HG02943 (cell line): ENCODE measurements around the gene LINC00632.

Experiments used
- ATAC-seq: cut with Tn5 transposase; IDR thresholded peaks from one replicate; pipeline ENCODE4 v1.9.1; 2021; ENCODE audit warnings: mild to moderate bottlenecking, low read depth, moderate library complexity; ENCODE audit not compliant: unreplicated experiment

The LINC00632 gene

DNA sequence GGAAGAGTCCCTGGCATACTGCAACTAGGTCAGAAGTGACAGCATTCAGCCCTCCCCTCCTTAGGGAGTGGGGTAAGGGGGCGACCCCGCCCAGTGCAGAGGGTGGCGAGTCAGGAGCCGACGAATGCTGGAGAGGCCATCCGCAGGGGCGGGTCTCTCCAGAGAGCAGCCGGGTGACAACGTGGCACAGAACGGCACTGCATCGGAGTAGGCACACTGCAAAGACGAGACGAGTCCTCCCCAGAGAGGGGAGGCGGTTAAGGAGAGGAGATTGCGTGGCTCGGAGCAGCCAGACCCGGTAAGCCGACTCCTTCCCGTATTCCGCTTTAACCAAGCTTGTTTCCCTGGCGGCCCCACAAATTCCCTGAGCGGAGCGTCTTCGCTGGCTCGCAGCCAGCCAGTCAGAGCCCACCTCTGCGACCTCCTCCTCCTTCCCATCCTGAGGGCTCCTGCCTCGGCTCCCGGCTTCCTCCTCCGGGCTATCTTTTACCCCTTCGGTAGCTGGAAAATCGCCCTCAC, 54.9 kb downstream of the LINC00632 start:
- no peak for ATAC-seq

DNA sequence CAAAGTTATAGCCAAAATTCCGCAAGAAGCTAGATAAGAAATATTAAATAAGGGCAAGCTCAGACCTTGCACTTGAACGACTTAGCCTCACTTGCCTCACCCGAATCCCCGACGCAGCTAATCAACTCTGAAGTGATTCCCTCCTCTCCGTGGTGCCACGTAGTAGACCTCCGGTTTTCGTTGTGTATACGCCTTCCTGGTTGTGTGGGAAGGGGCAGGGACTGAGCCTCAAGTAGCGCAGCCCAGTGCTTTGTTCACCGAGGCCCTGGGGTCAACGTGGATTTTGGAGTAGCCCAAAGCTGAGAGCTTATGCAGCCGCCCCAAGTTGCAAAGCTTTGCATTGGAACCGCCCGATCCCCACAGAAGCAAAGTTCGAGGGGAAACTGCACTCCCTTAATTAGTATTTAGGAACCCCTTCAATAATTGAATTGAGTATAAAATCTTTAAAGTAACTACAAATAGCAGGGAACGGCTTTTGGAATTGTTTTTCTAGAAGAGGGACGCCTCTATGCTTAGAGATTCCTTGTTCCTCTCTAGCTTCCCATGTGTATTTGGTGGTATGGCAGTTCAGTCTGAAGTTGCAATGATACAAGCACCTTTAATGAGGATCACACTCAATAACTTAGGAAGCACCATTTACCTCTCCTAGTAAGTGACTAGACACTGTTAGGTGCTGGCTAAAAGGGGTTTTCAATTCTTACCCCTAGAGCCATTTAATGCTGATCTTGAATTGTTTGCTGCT, 55.7 kb downstream of the LINC00632 start:
- ATAC-seq = no peak

DNA sequence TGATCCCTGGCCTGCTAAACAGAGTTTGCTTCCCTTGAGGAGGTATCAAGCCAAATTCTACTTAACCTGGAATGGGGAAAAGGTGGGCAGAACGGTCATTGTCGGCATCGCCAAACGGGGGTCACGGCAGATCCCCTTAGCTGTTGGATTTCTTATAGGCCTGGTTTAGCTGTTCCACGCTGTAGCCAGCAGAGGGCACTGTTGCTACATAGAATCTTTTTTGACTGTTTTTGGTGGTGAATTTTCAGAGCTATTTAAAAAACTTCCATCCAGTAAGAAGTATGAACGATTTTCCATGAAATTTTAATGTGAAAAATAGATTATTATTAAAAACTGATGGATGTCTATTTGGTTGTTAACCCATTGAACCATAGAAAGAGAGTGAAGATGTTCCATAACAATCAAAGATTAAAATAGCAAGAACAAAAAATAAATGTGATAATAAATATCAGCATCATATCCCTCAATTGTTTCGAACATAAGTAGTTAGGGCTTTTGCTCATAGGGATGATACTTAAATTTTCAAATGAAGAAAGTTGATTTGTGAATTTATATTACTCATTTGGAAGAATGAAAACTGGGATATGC, 56.6 kb downstream of the LINC00632 start:
- no peak for ATAC-seq

DNA sequence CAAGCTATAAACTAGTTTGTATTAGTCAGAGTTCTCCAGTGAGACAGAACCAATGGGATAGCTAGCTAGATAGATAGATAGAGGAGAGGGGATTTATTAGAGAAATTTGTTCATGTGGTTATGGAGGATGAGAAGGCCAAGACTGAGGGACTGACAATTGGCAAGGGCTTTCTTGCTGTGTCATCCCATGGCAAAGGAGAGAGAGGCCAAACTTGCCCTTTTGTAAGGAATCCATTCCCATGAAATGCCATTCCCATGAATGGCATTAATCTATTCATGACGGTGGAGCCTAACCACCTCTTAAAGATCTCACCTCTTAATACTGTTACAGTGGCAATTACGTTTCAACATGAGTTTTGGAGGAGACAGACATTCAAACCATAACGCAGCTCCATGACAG, 58.1 kb downstream of the LINC00632 start:
- ATAC-seq = no peak

DNA sequence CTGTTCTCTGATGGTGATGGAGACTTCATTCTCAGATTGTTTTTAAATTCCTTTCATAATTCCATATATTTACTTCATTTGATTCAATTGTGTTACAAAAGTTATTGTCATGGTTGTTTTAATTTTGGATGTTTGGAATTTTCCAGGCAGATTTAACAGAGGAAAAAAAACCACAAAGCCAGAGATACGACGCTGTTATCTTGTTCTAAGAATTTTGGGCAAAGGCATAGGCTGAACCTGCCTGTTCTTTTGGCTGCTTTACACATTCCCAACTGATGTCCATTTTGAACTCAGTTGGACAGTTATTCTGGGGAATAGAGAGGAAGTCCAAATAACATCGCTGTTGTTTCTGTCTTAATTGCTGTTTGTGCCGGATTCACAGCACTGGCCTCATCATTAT, 65.7 kb downstream of the LINC00632 start:
- no peak for ATAC-seq

DNA sequence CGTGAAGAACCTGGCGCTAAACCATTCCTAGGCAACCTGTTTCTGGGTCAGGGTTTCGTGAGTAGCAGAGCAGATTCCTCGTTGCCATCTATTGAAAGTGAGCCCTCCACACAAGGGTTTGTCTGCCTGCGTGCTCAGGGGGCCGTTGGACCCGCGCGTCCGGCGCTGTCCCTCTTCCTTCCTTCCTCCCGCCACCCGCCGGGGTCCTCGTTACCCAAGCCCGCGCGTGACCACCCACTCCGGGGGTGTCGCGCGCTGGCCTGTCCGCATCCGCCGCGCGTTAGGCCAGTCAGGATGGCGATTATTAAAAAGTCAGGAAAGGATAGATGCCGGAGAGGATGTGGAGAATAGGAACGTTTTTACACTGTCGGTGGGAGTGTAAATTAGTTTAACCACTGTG, 66.8 kb downstream of the LINC00632 start:
- ATAC-seq = no peak

DNA sequence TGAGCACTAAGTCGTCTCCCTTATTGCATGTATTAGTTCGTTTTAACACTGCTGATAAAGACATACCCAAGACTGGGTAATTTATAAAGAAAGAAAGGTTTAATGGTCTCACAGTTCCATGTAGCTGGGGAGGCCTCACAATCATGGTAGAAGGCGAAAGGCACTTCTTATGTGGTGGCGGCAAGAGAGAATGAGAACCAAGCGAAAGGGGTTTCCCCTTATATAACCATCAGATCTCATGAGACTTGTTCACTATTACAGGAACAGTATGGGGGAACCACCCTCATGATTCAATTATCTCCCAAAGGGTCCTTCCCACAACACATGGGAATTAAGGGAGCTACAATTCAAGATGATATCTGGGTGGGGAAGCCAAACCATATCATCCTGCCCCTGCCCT, 85.1 kb downstream of the LINC00632 start:
- no peak for ATAC-seq

DNA sequence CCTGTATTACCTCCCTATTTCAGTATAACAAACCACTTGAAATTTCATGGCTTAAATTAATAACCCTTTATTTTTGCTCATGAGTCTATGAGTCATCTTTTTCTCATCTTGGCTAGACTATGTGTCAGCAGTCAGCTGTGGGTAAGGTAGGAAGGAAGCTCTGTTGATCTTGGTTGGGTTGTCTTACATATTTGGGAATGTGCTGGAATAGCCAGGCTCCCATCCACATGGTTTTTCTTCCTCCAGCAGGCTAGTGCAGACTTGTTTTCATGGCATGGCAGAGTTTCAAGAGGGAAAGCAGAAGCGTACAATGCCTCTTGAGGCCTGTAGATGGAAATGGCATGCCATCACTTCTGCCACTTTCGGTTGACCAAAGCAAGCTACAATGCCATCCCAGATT, 89.7 kb downstream of the LINC00632 start:
- ATAC-seq = no peak

DNA sequence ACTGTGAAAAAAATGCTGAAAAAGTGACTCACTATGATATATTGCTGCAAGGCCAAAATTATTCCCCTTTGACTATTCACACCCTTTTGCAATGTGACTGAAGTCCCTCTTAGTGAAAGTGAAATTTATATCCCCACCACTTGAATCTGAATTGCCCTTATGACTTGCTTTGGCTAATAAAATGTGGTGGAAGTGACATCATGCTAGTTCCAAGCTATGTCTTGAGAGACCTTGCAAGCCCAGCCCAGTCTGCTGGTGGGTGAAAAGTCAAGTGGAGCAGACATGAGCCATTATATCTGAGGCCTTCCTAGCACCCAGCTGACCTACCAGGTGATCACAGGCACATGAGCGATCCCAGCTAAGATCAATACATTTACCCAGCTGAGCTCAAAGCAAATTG, 94.7 kb downstream of the LINC00632 start:
- no peak for ATAC-seq

DNA sequence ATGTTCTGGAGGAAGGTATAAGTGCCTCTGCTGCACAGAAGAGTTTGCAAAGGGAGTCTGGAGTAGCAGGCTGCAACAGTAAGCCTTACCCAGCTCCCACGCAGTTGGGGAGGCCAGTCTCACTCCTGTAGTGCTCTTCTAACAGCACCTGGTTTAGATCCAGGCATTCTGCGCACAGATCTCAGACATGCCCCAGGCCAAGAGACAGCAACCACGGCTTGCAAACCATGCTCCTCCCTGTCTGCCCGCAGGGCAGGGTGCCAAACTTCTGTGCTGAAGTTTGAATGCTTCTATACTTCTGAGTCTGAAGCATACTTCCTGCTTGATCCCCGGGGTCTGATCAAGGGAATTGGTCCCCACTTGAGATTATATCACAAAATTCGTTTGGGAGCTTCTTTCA, 106.3 kb downstream of the LINC00632 start:
- no peak for ATAC-seq

DNA sequence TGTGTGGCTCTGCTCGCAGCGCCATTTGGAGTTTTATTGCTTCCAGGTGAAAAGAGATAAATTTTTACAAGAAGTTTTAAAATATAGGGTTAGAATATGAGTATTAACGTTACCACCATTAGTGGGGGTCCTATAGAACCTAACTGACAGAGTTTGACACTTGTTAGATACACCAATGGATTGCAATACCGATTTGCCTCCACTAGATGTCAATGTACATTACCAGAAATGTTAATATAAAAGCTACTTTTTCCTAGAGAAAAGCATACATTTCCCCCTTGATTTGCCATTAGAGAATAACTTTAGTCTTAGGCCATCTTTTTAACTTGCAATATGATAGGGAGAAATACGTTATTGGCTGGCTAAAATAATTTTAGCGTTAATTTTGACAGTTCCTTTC, 108.4 kb downstream of the LINC00632 start:
- ATAC-seq = no peak

DNA sequence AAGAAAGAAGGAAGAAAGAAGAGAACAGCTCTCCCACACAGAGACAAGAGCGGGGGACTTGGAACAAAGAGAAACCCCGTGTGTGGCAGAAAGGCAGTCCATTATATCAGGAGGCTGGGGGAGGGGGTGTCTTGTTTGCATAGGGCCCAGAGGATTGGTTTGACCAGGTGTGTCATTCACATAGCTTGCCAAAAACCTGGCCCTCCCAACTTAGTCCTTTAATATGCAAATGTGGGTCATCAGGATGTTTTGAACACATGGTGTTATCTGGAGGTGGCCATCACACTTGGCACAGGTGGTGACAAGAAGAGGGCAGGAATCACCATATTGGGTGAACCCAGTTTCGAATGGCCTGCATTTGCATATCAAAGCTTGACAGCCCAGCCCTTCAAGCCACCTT, 111.7 kb downstream of the LINC00632 start:
- no peak for ATAC-seq

DNA sequence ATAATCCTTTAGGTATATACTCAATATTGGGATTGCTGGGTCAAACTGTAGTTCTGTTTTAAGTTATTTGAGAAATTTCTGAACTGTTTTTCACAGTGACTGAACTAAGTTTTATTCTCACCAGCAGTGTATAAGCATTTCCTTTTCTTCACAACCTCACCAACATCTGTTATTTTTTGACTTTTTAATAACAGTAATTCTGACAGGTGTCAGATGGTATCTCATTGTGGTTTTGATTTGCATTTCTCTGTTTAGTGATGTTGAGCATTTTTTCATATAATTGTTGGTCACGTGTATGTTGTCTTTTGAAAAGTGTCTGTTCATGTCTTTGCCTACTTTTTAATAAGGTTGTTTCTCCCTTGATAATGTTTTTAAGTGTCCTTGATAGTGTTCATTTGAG, 112.6 kb downstream of the LINC00632 start:
- ATAC-seq = no peak

DNA sequence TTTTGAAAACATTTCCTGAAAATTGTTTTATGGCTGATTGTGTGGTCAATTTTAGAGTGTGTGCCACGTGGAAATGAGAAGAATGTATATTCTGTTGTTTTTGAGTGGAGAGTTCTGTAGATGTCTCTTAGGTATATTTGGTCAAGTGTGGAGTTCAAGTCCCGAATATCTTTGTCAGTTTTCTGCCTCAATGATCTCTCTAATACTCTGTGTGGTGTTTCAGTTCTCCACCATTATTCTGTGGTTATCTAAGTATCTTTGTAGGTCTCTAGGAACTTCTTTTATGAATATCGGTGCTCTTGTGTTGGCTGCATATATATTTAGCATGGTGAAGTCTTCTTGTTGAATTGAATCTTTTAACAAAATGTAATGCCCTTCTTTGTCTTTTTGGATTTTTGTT, 113.3 kb downstream of the LINC00632 start:
- no peak for ATAC-seq

DNA sequence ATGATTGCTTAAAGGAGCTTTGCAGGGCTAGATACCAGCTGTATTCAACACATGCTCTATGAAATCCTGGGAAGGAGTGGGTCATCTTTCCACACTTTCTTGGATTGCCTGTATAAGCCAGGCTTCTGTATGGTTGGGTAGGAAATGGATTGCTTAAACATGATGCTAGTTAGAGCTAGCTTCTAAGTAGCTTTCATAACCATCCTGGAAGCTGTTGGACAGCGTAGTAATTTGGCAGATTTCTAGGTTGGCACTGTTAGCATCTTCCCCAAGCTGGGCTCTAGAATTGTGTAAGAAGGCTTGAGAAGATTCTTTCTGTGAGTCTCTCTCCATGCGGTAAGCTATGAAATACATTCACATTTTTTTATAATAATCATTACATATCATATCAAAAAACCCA, 127.3 kb downstream of the LINC00632 start:
- ATAC-seq = no peak
